ENCODE measurements around the gene TCERG1L.
"Not testable (repeated sequence)": the region's sequence is repeated elsewhere in the genome, so short reads cannot be mapped to it uniquely, and the experiment has no call there.

The TCERG1L gene

GRCh38 chr10:131155218-131155875, 156.2 kb downstream of the TCERG1L start:
- no peak for DNase-seq (ENCODE audit: low read depth, low spot score)
- in situ Hi-C loops (cut with HindIII; ENCODE audit: low sequenced_read_pairs) = no loop called here
- TF ChIP-seq CTCF (IDR thresholded peaks at IDR 0.05; ENCODE audit: low read depth, low read length) = no peak
- H3K4me3 ChIP-seq (ENCODE audit: low read depth, low read length) = no peak overlapping the region

GRCh38 chr10:131154306-131155025, 157.1 kb downstream of the TCERG1L start:
- TF ChIP-seq CTCF (IDR thresholded peaks at IDR 0.05; ENCODE audit: low read depth, low read length) = no peak
- no peak for DNase-seq (ENCODE audit: low read depth, low spot score)
- no peak overlapping the region for H3K4me3 ChIP-seq (ENCODE audit: low read depth, low read length)
- in situ Hi-C loops (cut with HindIII; ENCODE audit: low sequenced_read_pairs) = no loop called here

GRCh38 chr10:131152456-131152855, 159.1 kb downstream of the TCERG1L start:
- H3K4me3 ChIP-seq (ENCODE audit: low read depth, low read length); in situ Hi-C loops (cut with HindIII; ENCODE audit: low sequenced_read_pairs); DNase-seq (ENCODE audit: low read depth, low spot score): not testable (repeated sequence)

GRCh38 chr10:131150126-131150525, 161.4 kb downstream of the TCERG1L start:
- H3K4me3 ChIP-seq (ENCODE audit: low read depth, low read length) = no peak overlapping the region
- DNase-seq (ENCODE audit: low read depth, low spot score) = no peak
- TF ChIP-seq CTCF (IDR thresholded peaks at IDR 0.05; ENCODE audit: low read depth, low read length) = no peak
- in situ Hi-C loops (cut with HindIII; ENCODE audit: low sequenced_read_pairs) = no loop called here

- no peak overlapping the region for H3K4me3 ChIP-seq (ENCODE audit: low read depth, low read length)
- DNase-seq (ENCODE audit: low read depth, low spot score) = no peak
- in situ Hi-C loops (cut with HindIII; ENCODE audit: low sequenced_read_pairs) = no loop called here
- no peak for TF ChIP-seq CTCF (IDR thresholded peaks at IDR 0.05; ENCODE audit: low read depth, low read length)
These were observed 161.9 kb downstream of the TCERG1L start for GRCh38 chr10:131149586-131149985.

- TF ChIP-seq CTCF (IDR thresholded peaks at IDR 0.05; ENCODE audit: low read depth, low read length) = no peak
- DNase-seq (ENCODE audit: low read depth, low spot score) = no peak
- H3K4me3 ChIP-seq (ENCODE audit: low read depth, low read length) = no peak overlapping the region
- in situ Hi-C loops (cut with HindIII; ENCODE audit: low sequenced_read_pairs) = no loop called here
These were observed 162.4 kb downstream of the TCERG1L start for GRCh38 chr10:131149111-131149510.

GRCh38 chr10:131148270-131148669, 163.3 kb downstream of the TCERG1L start:
- H3K4me3 ChIP-seq (ENCODE audit: low read depth, low read length) = no peak overlapping the region
- TF ChIP-seq CTCF (IDR thresholded peaks at IDR 0.05; ENCODE audit: low read depth, low read length) = no peak
- in situ Hi-C loops (cut with HindIII; ENCODE audit: low sequenced_read_pairs) = no loop called here
- no peak for DNase-seq (ENCODE audit: low read depth, low spot score)
